Kidney (tissue), 14 donors: Measurements from ENCODE around the gene KRTAP12-3. TPM values are rescaled to one million over a fixed set of nuclear protein-coding genes. Genes with fewer than 3 reads are reported as not detected.

Experiments
- DNase-seq, 5 donors: peaks; one replicate each; pipeline ENCODE4 v3.0.0-alpha.2; 2013 to 2020
- FAIRE-seq: peaks from 2 replicates; lab custom pipeline; 2012; peaks lifted over from hg19 to GRCh38; lab: Jason Lieb, UNC
- H3K27ac ChIP-seq, 2 donors: one replicate each; pipeline ENCODE4 v1.7.0; 2013; ENCODE audit warnings: low read depth in 2 of 2, low read length in 2 of 2, inconsistent platforms in 1 of 2
- H3K27me3 ChIP-seq: one replicate; pipeline ENCODE4 v1.7.1; 2013; ENCODE audit warnings: low read length, inconsistent platforms; ENCODE audit not compliant: control insufficient read depth, insufficient read depth
- H3K36me3 ChIP-seq, 3 donors: one replicate each; pipeline versions ENCODE4 v1.7.0 to v1.7.1; 2013; ENCODE audit warnings: low read length in 3 of 3, control low read depth in 1 of 3, inconsistent platforms in 1 of 3; ENCODE audit not compliant: insufficient read depth in 3 of 3, control insufficient read depth in 2 of 3
- H3K4me1 ChIP-seq, 3 donors: one replicate each; pipeline versions ENCODE4 v1.7.0 to v1.7.1; 2013; ENCODE audit warnings: low read length in 3 of 3, inconsistent platforms in 1 of 3, low read depth in 1 of 3; ENCODE audit not compliant: control insufficient read depth in 2 of 3, insufficient read depth in 2 of 3
- H3K4me3 ChIP-seq, 3 donors: one replicate each; pipeline versions ENCODE4 v1.7.0 to v1.8.1; 2013; ENCODE audit warnings: low read length in 3 of 3, control low read depth in 1 of 3, inconsistent platforms in 1 of 3
- H3K9ac ChIP-seq, 3 donors: one replicate each; pipeline versions ENCODE4 v1.7.0 to v1.7.1; 2013; ENCODE audit warnings: low read length in 3 of 3, control low read depth in 1 of 3, inconsistent platforms in 1 of 3
- H3K9me3 ChIP-seq, 3 donors: one replicate each; pipeline versions ENCODE4 v1.7.0 to v1.7.1; 2013; ENCODE audit warnings: low read length in 3 of 3, control low read depth in 1 of 3, inconsistent platforms in 1 of 3; ENCODE audit not compliant: control insufficient read depth in 2 of 3, insufficient read depth in 1 of 3
- intact Hi-C: fragments of 100-400 bp; cut with DNase I; formaldehyde crosslinking; loops from one replicate; pipeline ENCODE4 v1.11.1; 2022
- polyA plus RNA-seq: library from polyadenylated mRNA; stranded (reverse); fragments of 350-450 nt; fragmentation: Illumina TruSeq; extraction: RNeasy Lipid Tissue Mini Kit (QIAGEN cat#74804); gene quantifications from one replicate; pipeline ENCODE4 v1.2.3, GENCODE V29; 2014; ENCODE audit warnings: low read depth, low replicate concordance; ENCODE audit not compliant: insufficient read depth
- total RNA-seq: library from RNA; stranded (reverse); fragmentation: NEBNext Ultra II Directional; extraction: Animal tissue kit (Norgen Biotek cat#: 25700); gene quantifications from one replicate; pipeline ENCODE4 v1.2.1, GENCODE V29; 2021
- TF ChIP-seq, protein P1 (sequence below): IDR thresholded peaks from 3 replicates; pipeline ENCODE4 v1.5.1; 2012; ENCODE audit warnings: mild to moderate bottlenecking, moderate library complexity, borderline replicate concordance; ENCODE audit not compliant: insufficient read depth; ENCODE audit errors: extremely low read depth
- donor health status: control.
- donor health status: control.
- donor health status: control.
- donor health status: control.
- donor health status: control.
- donor health status: DM: yes; HTN: yes; CAD: no.
- donor health status: Normal renal cell carcinoma (clear cell type).

Gene KRTAP12-3
- total and polyA plus RNA-seq, 2 donors from 2014 or later, result not detected

GRCh38 chr21:44650265-44650972, 7.3 kb upstream of the KRTAP12-3 start:
- H3K4me3 ChIP-seq, result no peak overlapping the region
- FAIRE-seq, result no peak
- no peak overlapping the region for H3K9ac ChIP-seq
- no peaks in the 10 kb centered on the region for H3K36me3 ChIP-seq
- intact Hi-C loops, result no loop called here
- TF ChIP-seq, protein P1, sequence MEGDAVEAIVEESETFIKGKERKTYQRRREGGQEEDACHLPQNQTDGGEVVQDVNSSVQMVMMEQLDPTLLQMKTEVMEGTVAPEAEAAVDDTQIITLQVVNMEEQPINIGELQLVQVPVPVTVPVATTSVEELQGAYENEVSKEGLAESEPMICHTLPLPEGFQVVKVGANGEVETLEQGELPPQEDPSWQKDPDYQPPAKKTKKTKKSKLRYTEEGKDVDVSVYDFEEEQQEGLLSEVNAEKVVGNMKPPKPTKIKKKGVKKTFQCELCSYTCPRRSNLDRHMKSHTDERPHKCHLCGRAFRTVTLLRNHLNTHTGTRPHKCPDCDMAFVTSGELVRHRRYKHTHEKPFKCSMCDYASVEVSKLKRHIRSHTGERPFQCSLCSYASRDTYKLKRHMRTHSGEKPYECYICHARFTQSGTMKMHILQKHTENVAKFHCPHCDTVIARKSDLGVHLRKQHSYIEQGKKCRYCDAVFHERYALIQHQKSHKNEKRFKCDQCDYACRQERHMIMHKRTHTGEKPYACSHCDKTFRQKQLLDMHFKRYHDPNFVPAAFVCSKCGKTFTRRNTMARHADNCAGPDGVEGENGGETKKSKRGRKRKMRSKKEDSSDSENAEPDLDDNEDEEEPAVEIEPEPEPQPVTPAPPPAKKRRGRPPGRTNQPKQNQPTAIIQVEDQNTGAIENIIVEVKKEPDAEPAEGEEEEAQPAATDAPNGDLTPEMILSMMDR, result no peak
- H3K27me3 ChIP-seq, result no peaks in the 10 kb centered on the region
- H3K9me3 ChIP-seq, result no peaks in the 10 kb centered on the region
- no peaks in the 10 kb centered on the region for H3K4me1 ChIP-seq
- H3K27ac ChIP-seq, result no peak overlapping the region
- DNase-seq, result no peak

DNA sequence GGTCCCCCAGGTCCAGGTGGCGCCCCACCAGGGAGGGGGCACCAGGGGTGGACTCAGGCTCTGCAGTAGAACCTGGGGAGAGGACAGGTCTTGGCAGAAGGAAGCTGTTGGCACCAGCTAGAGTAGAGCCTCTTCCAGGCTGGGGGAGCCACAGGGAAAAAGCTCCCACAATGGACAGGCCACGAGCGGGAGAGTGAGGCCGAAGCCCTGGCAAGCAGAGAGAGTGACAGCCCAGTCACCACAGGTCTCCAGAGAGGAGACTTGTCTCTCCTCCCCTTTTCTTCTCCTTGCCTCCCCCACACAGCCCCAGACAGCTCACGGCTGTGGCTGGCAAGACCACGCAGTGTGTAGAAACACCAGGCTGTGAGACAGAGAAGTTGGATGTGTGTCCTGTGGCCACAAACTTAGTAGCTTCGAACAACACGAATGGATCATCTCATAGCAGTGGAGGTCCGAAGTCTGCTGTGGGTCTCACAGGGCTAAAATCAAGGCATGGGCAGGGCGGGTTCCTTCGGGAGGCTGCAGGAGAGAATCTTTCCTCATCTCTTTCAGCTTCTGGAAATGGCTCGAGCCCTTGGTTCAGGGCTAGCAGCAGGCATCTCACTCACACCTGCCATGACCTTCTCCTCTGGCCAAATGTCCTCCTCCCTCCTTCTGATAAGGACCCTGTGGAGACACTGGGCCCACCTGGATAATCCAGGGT, 6.6 kb upstream of the KRTAP12-3 start:
- Histone ChIP-seq H3K4me3 (no peak overlapping the region), H3K9ac (no peak overlapping the region), H3K27me3 (no peaks in the 10 kb centered on the region), H3K9me3 (peaks cover 0 to 3% (median 0%) of the 10 kb centered on the region in 3 donors), H3K27ac (no peak overlapping the region), H3K36me3 (no peaks in the 10 kb centered on the region), H3K4me1 (no peaks in the 10 kb centered on the region)
- intact Hi-C loops, result no loop called here
- FAIRE-seq (no peak), DNase-seq (no peak)
- TF ChIP-seq, protein P1, result no peak

GRCh38 chr21:44653123-44653522, 4.6 kb upstream of the KRTAP12-3 start:
- Histone ChIP-seq H3K4me3 (no peak overlapping the region), H3K27ac (no peak overlapping the region), H3K9me3 (peaks cover 0 to 11% (median 4%) of the 10 kb centered on the region in 3 donors), H3K9ac (no peak overlapping the region), H3K27me3 (no peaks in the 10 kb centered on the region), H3K36me3 (no peaks in the 10 kb centered on the region), H3K4me1 (no peaks in the 10 kb centered on the region)
- TF ChIP-seq, protein P1, result no peak
- intact Hi-C loops, result no loop called here
- FAIRE-seq (no peak), DNase-seq (no peak)
